ENCODE results near the gene ULK4. TPM values are rescaled to one million over a fixed set of nuclear protein-coding genes. Genes with fewer than 3 reads are reported as not detected.

ULK4 gene
- total RNA-seq, 1 experiment from 2014 or later: 13.5 TPM

GRCh38 chr3:41363830-41364523, 597.9 kb downstream of the ULK4 start:
- DNase-seq (ENCODE audit: low read depth): no peak

DNA sequence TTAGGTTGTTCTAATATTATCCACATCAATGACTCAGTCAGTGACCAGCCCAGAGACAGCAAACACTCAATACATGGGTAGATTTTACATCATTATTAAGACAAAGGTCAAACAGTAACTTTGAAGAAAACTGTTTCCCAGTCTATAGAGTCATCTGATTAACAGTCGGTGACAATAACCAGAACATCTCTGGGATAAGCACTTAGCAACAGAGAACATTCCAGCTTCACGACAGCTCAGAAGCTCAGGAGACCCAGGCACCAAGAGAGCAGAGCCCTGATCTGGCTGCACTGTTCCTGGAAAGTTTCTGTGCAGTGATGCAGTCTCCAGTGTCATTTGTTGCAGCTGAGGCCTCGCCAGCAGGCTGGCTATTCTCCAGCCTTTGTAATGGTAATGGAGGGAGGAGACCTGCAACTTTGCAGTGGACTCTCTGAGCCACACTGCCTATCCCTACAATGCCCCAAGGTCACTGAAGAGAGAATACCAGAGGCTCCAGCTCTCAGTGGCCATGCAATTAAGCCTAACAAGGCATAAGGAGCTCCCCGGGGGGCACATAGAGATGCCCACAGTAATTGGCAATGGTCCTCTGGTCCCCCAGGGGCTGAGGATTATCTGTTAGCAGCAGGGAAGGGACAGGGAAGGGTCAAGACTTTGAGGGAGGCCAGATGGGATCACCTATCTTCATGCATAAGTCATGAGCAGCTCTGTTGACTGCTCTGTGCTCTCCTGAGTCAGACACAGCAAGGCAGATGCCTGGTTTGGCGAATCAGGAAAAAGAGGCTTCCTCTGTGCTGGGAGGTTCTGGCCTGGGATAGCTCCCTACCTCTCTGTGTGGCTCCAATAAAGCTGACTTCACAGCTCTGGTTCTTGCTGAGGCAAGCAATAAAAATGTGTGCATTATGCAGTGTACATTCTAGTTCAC, 599.0 kb downstream of the ULK4 start:
- no peak for DNase-seq (ENCODE audit: low read depth)

GRCh38 chr3:41357271-41357670, 604.6 kb downstream of the ULK4 start:
- no peak for DNase-seq (ENCODE audit: low read depth)

DNA sequence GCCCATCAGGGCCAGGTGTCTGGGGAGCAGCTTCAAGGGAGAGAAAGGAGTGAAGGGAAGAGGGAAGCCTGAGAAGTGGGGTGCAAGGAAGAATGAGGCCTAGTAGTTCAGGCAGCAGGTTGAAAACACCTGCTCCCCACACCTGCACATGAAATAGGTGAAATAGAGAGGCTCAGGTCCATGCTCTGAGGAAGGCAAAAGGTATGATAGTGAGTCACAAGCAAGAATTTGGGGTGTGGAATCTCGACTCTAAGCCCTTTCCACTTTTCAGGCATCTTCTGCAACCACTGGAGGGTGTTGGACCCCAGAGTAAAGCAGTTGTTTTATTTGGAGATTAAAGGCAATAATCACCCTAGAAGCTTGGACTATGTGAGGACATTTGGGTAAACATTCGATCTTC, 605.1 kb downstream of the ULK4 start:
- DNase-seq (ENCODE audit: low read depth): no peak

- no peak for DNase-seq (ENCODE audit: low read depth)
Measured at GRCh38 chr3:41352510-41352909, 609.4 kb downstream of the ULK4 start.

- DNase-seq (ENCODE audit: low read depth): no peak
Measured at GRCh38 chr3:41350441-41350840, 611.5 kb downstream of the ULK4 start.

DNA sequence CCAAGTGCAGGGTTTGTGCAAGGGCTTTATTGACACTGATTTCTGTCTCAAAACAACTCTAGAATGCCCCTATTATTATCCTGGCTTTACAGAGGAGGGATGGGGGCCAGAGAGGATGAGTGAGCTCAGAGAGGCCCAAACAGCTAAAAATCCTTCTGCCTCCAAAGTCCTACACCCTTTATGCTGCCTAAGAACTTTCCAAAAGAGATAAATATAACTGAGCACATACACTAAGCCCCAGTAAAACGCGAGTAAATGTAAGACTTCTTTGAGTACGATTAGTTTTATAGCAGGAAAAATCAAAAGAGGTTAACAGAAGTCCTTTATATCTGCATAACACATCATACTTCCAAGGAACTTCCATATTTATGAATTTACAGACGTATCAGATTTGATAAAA, 613.5 kb downstream of the ULK4 start:
- DNase-seq (ENCODE audit: low read depth): no peak

DNA sequence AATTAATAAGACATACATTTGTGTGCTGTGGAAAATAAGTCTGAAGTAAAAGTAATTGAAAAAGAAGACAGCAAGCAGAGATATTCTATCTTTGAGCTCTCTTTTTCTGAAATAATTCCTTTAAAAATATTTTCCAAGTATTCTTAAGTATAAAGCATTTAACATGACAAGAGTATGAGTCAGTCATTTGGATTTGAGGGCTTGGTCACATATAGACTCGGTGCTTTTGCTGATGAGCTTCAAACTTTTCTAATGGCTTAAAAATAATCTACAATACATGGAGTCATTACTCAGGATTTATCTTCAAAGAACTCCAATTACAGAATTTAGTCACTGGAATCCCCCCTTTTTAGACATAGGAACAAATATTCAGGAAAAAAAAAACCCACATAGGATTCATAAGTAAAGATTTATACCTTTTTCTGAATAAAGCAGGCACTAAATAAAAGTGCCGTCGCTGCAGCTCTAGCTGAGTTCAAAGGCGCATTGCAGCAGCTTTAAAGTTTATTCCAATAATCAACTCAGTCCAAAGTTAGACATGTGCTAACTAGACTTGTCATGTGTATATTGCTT, 615.1 kb downstream of the ULK4 start:
- DNase-seq (ENCODE audit: low read depth): no peak

DNA sequence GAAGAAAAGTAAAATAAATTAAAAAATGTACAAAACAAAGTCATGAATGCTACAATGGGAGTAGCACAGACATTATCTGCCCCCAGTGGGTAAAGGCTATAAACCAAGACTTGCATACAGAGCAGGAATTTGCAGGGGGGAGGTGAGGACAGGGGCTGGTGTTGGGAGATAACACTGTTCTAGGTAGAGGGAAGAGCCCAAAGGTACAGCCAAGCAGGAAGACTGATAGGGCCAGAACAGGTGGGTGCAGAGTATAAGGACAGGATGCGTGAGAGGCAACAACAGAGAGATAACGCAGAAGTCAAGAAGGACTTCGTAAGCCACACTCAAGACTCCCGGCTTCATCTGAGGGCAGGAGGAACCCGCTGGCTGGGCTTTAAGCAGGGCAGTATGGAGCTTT, 616.1 kb downstream of the ULK4 start:
- no peak for DNase-seq (ENCODE audit: low read depth)

GRCh38 chr3:41339758-41340157, 622.1 kb downstream of the ULK4 start:
- DNase-seq (ENCODE audit: low read depth): no peak

GRCh38 chr3:41338276-41338675, 623.6 kb downstream of the ULK4 start:
- no peak for DNase-seq (ENCODE audit: low read depth)

GRCh38 chr3:41334426-41334825, 627.5 kb downstream of the ULK4 start:
- no peak for DNase-seq (ENCODE audit: low read depth)

- no peak for DNase-seq (ENCODE audit: low read depth)
Measured at GRCh38 chr3:41331041-41331440, 630.9 kb downstream of the ULK4 start.

DNA sequence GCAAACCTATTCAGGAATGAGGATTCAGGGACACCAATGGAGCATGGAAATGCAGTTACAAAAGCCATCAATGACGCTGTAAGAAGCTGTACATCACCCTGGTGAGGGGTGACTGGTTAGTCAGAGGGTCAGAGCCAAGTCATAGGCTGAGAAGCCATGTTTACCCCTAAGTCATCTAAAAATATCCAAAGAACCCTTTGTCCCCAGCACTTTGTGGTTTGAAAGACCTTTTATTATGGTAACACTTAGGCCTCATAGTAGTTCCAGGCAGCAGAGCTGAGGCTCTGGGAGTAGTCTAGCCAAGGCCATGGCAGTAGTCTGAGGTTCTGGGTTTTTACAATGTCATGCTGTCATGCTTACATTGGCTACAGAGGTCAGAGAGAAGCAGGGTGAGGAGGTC, 631.4 kb downstream of the ULK4 start:
- DNase-seq (ENCODE audit: low read depth): peak; percentile 13

DNA sequence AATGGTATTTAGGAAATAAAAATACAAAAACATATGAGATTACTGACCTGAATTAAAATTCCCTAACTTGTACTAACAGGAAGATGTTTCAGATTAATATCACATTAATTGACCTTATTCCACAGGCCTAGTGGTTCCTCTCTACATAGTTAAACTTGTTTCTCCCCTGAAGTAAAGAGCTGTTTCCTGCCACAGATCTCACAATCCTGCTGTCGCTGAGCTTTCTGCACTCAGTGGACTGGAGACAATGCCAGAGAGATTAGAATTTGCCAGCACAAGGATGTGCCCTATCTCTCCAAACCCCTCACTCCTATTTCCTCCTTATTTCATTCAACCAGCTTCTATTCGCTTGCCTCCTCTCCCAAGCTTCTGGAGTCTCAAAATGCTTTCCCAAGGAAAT, 632.0 kb downstream of the ULK4 start:
- DNase-seq (ENCODE audit: low read depth): no peak

- DNase-seq (ENCODE audit: low read depth): no peak
Measured at GRCh38 chr3:41328926-41329325, 633.0 kb downstream of the ULK4 start.

- DNase-seq (ENCODE audit: low read depth): no peak
Measured at GRCh38 chr3:41327718-41328117, 634.2 kb downstream of the ULK4 start.

GRCh38 chr3:41324156-41324475, 637.8 kb downstream of the ULK4 start:
- no peak for DNase-seq (ENCODE audit: low read depth)

GRCh38 chr3:41323467-41324155, 638.3 kb downstream of the ULK4 start:
- no peak for DNase-seq (ENCODE audit: low read depth)

DNA sequence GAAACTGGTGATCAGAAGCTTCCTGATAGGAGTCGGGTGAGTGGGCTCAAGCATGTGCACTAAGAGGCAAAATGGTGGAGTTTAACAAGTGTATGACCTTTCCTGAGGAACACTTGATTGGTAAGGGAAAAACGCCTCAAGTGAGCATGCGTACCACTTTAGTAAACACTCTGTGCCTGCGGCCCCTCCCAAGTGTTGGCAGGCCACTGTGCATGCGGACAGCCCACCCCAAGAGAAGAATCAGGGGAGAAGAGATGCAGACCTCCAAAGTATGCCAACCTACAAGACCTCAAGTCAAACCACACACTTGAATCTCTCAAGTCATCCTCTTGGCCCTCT, 640.3 kb downstream of the ULK4 start:
- DNase-seq (ENCODE audit: low read depth): no peak

- DNase-seq (ENCODE audit: low read depth): no peak
Measured at GRCh38 chr3:41320953-41321641, 640.8 kb downstream of the ULK4 start.

GRCh38 chr3:41318520-41318919, 643.4 kb downstream of the ULK4 start:
- no peak for DNase-seq (ENCODE audit: low read depth)
